Nephron (organoid): ENCODE results near the gene DSCAM.

Source experiments
- H3K27ac Mint-ChIP-seq, 3 experiments: 2 replicates each; pipeline ENCODE4 v1.8.0; 2020; ENCODE audit warnings: mixed read lengths in 3 of 3, mild to moderate bottlenecking in 2 of 3, moderate library complexity in 1 of 3
- H3K27me3 Mint-ChIP-seq: 2 replicates; pipeline ENCODE4 v1.8.0; 2021; ENCODE audit warnings: low read depth, mild to moderate bottlenecking, moderate library complexity, mixed read lengths
- H3K36me3 Mint-ChIP-seq: 2 replicates; pipeline ENCODE4 v1.8.0; 2020; ENCODE audit warnings: low read depth, mixed read lengths
- H3K4me1 Mint-ChIP-seq: 2 replicates; pipeline ENCODE4 v1.8.0; 2020; ENCODE audit warnings: mixed read lengths
- H3K4me3 Mint-ChIP-seq, 3 experiments: 2 replicates each; pipeline ENCODE4 v1.8.0; 2020; ENCODE audit warnings: mild to moderate bottlenecking in 3 of 3, mixed read lengths in 3 of 3, moderate library complexity in 2 of 3
- H3K9me3 Mint-ChIP-seq: 2 replicates; pipeline ENCODE4 v1.8.0; 2020; ENCODE audit warnings: mixed read lengths
- CTCF ChIP-seq, 3 experiments: fragments of 200-600 bp; sonication (generic); IDR thresholded peaks; one replicate each; pipeline ENCODE4 v1.5.0; 2021; ENCODE audit warnings: antibody characterized with exemption in 3 of 3; ENCODE audit not compliant: unreplicated experiment in 3 of 3

DSCAM gene

GRCh38 chr21:40881767-40882166 is 34.8 kb upstream of the DSCAM start:
- no peak overlapping the region for H3K27ac Mint-ChIP-seq
- no peaks in the 10 kb centered on the region for H3K36me3 Mint-ChIP-seq
- H3K4me3 Mint-ChIP-seq, result no peak overlapping the region
- TF ChIP-seq CTCF (IDR thresholded peaks at IDR 0.05; ENCODE audit: unreplicated experiment in 3 of 3), result no peak
- H3K27me3 Mint-ChIP-seq, result no peaks in the 10 kb centered on the region
- H3K4me1 Mint-ChIP-seq, result no peaks in the 10 kb centered on the region
- H3K9me3 Mint-ChIP-seq, result no peaks in the 10 kb centered on the region

GRCh38 chr21:40871099-40871498 is 24.1 kb upstream of the DSCAM start:
- Mint-ChIP-seq H3K9me3 (peaks cover 31% of the 10 kb centered on the region), H3K27ac (no peak overlapping the region), H3K4me1 (no peaks in the 10 kb centered on the region), H3K27me3 (no peaks in the 10 kb centered on the region), H3K4me3 (no peak overlapping the region), H3K36me3 (no peaks in the 10 kb centered on the region)
- TF ChIP-seq CTCF (IDR thresholded peaks at IDR 0.05; ENCODE audit: unreplicated experiment in 3 of 3), result no peak

GRCh38 chr21:40863839-40864238 is 16.9 kb upstream of the DSCAM start:
- Mint-ChIP-seq H3K4me1 (no peaks in the 10 kb centered on the region), H3K9me3 (peaks cover 13% of the 10 kb centered on the region), H3K27me3 (peaks cover 3% of the 10 kb centered on the region), H3K27ac (no peak overlapping the region), H3K4me3 (no peak overlapping the region), H3K36me3 (no peaks in the 10 kb centered on the region)
- TF ChIP-seq CTCF (IDR thresholded peaks at IDR 0.05; ENCODE audit: unreplicated experiment in 3 of 3), result no peak

GRCh38 chr21:40858517-40858916 is 11.6 kb upstream of the DSCAM start:
- no peak overlapping the region for H3K27ac Mint-ChIP-seq
- H3K4me3 Mint-ChIP-seq, result no peak overlapping the region
- no peak for TF ChIP-seq CTCF (IDR thresholded peaks at IDR 0.05; ENCODE audit: unreplicated experiment in 3 of 3)
- peaks cover 5% of the 10 kb centered on the region for H3K9me3 Mint-ChIP-seq
- peaks cover 3% of the 10 kb centered on the region for H3K27me3 Mint-ChIP-seq
- H3K36me3 Mint-ChIP-seq, result no peaks in the 10 kb centered on the region
- H3K4me1 Mint-ChIP-seq, result no peaks in the 10 kb centered on the region

GRCh38 chr21:40853956-40854688 is 7.2 kb upstream of the DSCAM start:
- H3K27ac Mint-ChIP-seq, result no peak overlapping the region
- no peaks in the 10 kb centered on the region for H3K4me1 Mint-ChIP-seq
- peaks cover 13% of the 10 kb centered on the region for H3K27me3 Mint-ChIP-seq
- no peak for TF ChIP-seq CTCF (IDR thresholded peaks at IDR 0.05; ENCODE audit: unreplicated experiment in 3 of 3)
- H3K36me3 Mint-ChIP-seq, result no peaks in the 10 kb centered on the region
- peaks cover 5% of the 10 kb centered on the region for H3K9me3 Mint-ChIP-seq
- no peak overlapping the region for H3K4me3 Mint-ChIP-seq

- H3K27me3 Mint-ChIP-seq, result peaks cover 29% of the 10 kb centered on the region
- H3K27ac Mint-ChIP-seq, result no peak overlapping the region
- TF ChIP-seq CTCF (IDR thresholded peaks at IDR 0.05; ENCODE audit: unreplicated experiment in 3 of 3), result no peak
Measured at GRCh38 chr21:40852563-40852962, 5.6 kb upstream of the DSCAM start.

More at GRCh38 chr21:40852563-40852962, 5.6 kb upstream of the DSCAM start:
- H3K9me3 Mint-ChIP-seq, result peaks cover 2% of the 10 kb centered on the region
- H3K36me3 Mint-ChIP-seq, result no peaks in the 10 kb centered on the region
- H3K4me3 Mint-ChIP-seq, result no peak overlapping the region
- peaks cover under 1% of the 10 kb centered on the region for H3K4me1 Mint-ChIP-seq
